NCI-H1092 (cell line): Measurements from ENCODE around the gene PRODH.
A peak's percentile ranks its signal among the peaks of the same experiment; 100 is the strongest.
"Not testable (repeated sequence)": the region's sequence is repeated elsewhere in the genome, so short reads cannot be mapped to it uniquely, and the experiment has no call there.

ENCODE experiments used
- DNase-seq: peaks from one replicate; lab custom pipeline; 2025; lab: John Stamatoyannopoulos, UW

PRODH gene, protein sequence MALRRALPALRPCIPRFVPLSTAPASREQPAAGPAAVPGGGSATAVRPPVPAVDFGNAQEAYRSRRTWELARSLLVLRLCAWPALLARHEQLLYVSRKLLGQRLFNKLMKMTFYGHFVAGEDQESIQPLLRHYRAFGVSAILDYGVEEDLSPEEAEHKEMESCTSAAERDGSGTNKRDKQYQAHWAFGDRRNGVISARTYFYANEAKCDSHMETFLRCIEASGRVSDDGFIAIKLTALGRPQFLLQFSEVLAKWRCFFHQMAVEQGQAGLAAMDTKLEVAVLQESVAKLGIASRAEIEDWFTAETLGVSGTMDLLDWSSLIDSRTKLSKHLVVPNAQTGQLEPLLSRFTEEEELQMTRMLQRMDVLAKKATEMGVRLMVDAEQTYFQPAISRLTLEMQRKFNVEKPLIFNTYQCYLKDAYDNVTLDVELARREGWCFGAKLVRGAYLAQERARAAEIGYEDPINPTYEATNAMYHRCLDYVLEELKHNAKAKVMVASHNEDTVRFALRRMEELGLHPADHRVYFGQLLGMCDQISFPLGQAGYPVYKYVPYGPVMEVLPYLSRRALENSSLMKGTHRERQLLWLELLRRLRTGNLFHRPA

GRCh38 chr22:18935889-18936529, at the start of gene PRODH:
PRODH (minus strand) TSS chr22:18936293; CDS start chr22:18936287, 6 bp downstream.
- no peak for DNase-seq

DNA sequence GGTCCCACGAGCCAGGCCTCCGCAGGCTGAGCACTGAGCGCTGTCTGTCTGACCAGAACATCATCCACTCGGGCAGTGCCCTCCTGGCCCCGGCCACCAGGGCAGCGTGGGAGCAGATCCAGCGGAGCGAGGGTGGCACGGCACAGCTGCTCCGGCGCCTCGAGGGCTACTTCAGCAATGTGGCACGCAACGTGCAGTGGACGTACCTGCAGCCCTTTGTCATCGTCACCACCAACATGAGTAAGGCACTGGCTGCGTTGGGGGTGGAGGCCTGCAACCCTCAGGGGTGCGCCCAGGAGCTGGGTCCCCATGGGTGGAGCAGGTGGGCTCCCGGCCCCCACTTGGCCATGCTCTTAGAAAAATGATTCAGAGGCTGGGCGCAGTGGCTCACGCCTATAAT, 49.7 kb upstream of the PRODH start:
- DNase-seq = no peak

GRCh38 chr22:18984564-18984963, 48.5 kb upstream of the PRODH start:
- DNase-seq = no peak

- no peak for DNase-seq
These were observed 47.1 kb upstream of the PRODH start for GRCh38 chr22:18983120-18983651.

- DNase-seq = no peak
These were observed 44.7 kb upstream of the PRODH start for GRCh38 chr22:18980829-18981228.

DNA sequence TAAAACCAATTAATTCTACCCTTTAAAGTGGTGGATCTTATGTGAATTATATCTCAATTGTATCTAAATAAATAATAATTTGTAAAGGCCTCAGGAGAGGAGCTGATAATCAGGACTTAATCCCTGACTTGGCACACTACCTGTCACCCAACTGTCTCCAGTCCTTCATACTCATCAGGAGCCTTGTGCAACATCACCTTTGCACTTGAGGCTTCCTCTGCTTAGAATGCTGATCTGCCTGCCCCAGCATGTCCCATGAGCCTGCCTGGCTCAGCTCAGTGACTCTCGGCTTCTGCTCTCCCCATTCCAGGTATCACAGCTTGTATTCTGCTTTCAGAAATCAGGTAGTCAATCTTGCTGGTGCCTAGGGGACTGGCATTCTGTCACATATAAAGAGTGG, 43.9 kb upstream of the PRODH start:
- no peak for DNase-seq

GRCh38 chr22:18978506-18978905, 42.4 kb upstream of the PRODH start:
- DNase-seq = no peak

DNA sequence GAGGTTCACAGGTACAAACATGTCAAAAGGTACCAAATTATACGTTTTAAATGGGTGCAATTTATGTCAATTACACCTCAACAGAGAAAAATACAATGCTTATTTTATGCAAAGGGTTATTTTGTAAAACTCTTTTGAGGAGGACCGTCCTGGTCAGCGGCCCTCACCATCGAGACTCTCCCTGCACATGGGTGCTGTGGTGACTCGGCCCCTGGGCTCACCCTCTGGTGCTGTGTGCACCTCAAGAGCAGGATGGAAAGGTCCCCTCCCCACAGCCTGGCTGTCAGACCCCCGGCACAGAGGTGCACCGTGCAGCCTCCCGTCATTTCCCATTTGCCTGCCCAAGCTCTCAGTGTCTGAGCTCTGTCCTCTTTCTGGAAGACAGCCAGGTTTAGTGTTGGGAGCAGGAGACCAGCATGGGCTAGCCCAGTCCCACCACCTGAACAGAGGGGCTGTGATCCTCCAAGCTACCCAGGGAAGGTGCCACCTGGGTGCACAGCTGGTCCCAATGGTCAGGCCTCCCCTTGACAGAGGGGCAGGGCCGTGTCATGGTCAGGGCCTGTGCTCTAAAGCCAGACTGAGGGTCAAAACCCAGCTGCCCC, 41.8 kb upstream of the PRODH start:
- no peak for DNase-seq

DNA sequence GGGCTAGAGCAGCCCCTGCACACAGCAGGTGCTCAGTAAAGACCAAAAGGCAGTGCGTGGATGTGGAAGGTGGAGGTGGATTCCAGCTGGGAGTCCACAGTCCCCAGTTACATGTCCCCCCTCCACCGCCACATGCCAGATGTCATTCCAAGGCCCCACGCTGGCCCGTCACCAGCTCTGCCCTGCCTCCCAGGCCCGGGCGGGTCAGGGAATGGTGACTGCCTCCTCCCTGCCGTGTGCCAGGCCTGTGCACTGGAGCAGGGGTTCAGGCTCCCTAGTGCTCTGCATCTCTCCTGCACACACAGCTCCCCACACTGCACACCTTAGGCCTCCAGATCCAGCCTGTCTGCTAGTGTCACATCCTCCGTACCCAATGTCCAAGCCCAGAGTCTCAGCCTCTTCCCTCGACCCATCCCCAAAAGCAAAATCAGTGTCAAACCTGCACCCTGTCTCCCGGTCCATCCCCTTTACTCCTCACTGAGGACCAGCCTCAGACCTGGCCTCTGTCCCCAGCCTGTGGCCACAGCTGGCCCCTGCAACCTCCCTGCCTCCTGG, 40.2 kb upstream of the PRODH start:
- no peak for DNase-seq

DNA sequence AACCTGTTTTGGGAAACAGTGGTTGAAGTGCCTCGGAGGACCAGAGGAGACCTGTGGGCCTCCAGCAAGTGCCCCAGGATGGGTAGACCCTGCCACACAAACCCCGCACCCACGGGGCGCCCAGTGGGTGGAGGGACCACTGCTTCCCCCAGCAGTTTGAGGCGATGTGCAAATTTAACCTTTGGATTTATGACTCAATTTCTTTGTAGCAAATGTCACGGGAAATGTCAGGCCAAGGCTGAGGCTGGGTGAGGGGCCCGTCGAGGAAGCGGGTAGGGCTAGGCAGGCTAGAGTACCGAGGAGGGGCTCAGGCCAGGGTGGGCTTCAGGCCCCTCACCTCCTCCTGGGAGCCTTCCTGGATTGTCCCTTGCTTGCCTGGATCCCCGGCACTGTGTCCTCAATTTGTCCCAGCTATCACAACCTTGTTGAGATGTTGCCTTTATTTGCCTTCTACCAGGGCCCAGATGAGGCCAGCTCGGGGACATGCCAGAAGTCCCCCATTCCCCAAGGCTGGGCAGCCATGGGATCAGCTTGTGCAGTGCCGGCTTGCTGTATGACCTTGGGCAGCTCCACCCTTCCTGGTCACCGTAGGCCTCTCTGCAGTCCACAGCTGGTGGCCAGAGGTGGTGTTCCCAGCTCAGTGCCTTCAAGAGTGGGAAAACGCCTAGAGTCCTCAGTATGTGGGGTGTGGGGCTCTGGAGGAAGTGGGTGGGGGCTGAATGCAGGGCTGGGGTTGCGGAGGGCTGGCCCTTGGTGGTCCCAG, 39.5 kb upstream of the PRODH start:
- DNase-seq = no peak

GRCh38 chr22:18974477-18975180, 38.5 kb upstream of the PRODH start:
- no peak for DNase-seq

GRCh38 chr22:18973264-18974031, 37.4 kb upstream of the PRODH start:
- no peak for DNase-seq

DNA sequence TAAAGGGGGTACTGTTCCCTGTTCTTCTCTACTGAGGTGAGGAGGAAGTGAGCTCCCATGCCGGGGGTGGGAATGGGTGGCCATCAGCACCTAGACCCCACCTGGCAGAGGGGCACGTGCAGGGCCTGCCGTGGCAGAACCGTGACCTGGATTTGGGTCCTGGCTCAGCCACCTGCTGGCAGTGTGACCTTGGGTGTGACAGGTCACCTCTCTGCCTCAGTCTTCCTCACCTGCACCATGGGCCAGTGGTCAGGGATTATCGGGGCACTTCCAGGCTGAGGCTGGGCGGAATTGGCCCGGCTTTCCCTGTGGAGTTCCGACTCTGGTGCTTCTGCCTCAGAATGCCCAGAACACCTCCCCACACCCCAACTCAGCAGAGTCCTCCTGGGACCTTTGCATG, 36.5 kb upstream of the PRODH start:
- not testable (repeated sequence) for DNase-seq

- DNase-seq = not testable (repeated sequence)
These were observed 35.9 kb upstream of the PRODH start for GRCh38 chr22:18972029-18972428.

DNA sequence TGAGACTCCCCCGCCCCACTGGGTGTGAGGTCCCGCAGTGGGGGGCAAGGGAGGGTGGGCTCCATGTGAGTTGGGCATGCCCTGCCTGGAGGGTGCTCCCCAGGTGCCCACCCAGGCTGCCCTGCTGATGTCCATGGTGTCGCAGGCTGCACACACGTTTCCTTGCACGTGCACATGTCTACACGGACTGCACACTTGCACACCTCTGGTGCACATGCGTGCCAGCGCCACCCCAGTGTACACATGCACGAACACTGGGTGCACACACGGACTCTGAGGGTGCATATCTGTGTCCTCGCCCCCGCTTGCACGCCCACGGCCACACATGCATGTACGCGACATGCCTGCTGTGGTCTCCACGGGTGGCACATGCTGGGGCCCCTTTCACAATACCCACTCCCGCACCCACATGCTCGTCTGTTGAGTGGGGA, 35.2 kb upstream of the PRODH start:
- DNase-seq = no peak

DNA sequence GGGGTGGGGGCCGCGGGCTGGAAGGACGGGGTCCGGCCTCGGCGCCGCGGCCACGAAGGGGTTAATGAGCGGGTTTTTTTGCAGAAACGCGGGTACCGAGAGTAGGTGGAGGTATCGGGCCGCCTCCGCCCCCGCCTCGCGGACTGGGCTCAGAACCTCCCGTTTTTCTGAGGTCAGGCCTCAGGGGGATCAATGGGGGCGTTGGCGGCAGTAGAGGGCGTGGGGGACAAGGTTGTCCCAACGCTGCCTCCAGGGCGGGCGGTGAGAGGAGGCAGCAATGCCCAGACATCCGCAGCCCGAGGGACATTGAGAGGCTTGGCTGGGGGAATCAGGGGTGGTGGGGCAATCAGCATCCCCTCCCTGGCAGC, 34.8 kb upstream of the PRODH start:
- DNase-seq = no peak

DNA sequence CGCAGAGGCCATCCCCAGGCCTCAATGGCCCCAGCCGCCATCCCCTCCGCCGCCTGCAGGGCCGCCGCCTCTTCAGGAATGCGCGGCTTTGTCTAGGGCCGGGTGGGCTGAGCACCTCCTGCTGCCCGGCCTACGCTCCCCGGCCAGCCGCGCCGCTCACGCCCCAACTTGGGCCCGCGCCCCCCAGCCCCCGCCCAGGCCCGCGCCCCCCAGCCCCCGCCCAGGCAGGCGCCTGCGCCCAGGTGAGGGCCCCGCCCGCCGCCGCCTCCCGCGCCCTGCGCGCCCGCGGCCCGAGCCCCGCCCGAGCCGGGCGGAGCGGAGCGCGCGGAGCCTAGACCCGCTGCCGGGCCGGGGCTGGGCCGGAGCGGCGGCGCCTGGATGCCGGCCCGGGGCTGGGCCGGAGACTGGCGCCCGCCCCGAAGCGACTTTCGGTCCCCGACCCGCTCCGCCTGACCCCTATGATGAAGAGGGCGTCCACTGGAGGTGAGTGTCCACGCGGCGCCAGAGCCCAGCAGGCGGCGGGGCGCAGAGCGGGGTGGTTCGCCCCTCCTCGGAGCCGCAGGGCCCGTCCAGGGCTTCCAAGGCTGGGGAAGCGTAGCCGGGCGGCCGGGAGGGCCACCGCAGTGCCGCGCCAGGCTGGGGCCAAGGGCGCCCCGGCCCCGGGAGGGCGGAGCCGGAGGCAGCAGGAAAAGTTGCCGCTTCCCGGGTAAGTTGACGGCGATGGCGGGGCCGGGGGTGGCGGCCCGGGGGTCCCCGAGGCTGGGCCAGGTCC, 34.3 kb upstream of the PRODH start:
- DNase-seq = peak; percentile 13

DNA sequence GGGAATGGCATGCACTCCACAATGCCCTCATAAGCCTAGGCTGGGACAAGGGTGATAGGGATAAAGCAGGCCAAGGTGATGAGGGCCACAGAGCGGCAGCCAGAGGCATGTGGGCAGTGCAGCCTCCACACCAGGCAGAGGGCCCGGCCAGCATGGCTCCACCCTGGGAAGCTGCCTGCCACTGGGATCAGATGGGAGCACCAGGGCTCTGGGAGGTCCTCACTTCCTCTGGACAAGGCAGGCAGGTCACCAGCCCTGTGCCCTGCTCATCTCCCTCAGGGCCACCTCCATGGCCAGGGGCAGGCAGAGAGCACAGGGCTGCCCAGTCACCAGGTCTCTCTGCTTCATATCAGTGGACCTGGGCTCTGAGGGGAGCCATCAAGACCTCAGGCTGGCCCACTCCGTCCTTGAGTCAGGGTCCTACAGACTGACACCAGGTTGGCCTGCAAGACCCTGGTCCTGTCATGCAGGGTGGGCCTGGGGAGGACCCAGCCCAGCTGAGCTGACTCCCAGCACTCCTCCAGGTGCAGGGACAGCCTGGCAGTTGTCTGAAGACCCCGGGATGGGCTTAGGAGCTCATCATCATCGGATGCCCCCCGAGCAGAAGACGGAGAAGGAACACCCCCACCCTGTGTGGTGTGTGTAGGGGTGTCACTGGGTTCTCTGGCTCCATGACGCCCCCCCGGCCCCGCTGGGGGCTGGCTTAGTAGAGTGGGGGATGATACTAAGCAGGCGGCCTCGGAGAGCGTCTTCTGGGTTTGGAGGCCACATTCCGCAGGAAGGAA, 33.3 kb upstream of the PRODH start:
- DNase-seq = not testable (repeated sequence)
